Measurements from ENCODE around the gene FGB. TPM values are rescaled to one million over a fixed set of nuclear protein-coding genes. Genes with fewer than 3 reads are reported as not detected.

Gene FGB
- total RNA-seq, 1 donor from 2014 or later, result 2.1 TPM

- Mint-ChIP-seq H3K36me3 (ENCODE audit: low read depth) (no peaks in the 10 kb centered on the region), H3K4me3 (ENCODE audit: unreplicated experiment) (no peak overlapping the region), H3K27me3 (ENCODE audit: low read depth) (peaks cover 51% of the 10 kb centered on the region), H3K9me3 (ENCODE audit: low read depth) (no peaks in the 10 kb centered on the region), H3K4me1 (ENCODE audit: low read depth) (no peaks in the 10 kb centered on the region), H3K27ac (ENCODE audit: unreplicated experiment) (no peak overlapping the region)
- DNase-seq (ENCODE audit: low spot score), result no peak
- TF ChIP-seq, protein P1, sequence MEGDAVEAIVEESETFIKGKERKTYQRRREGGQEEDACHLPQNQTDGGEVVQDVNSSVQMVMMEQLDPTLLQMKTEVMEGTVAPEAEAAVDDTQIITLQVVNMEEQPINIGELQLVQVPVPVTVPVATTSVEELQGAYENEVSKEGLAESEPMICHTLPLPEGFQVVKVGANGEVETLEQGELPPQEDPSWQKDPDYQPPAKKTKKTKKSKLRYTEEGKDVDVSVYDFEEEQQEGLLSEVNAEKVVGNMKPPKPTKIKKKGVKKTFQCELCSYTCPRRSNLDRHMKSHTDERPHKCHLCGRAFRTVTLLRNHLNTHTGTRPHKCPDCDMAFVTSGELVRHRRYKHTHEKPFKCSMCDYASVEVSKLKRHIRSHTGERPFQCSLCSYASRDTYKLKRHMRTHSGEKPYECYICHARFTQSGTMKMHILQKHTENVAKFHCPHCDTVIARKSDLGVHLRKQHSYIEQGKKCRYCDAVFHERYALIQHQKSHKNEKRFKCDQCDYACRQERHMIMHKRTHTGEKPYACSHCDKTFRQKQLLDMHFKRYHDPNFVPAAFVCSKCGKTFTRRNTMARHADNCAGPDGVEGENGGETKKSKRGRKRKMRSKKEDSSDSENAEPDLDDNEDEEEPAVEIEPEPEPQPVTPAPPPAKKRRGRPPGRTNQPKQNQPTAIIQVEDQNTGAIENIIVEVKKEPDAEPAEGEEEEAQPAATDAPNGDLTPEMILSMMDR (IDR thresholded peaks at IDR 0.05), result no peak
These were observed 41.9 kb downstream of the FGB start for GRCh38 chr4:154604696-154605200.

DNA sequence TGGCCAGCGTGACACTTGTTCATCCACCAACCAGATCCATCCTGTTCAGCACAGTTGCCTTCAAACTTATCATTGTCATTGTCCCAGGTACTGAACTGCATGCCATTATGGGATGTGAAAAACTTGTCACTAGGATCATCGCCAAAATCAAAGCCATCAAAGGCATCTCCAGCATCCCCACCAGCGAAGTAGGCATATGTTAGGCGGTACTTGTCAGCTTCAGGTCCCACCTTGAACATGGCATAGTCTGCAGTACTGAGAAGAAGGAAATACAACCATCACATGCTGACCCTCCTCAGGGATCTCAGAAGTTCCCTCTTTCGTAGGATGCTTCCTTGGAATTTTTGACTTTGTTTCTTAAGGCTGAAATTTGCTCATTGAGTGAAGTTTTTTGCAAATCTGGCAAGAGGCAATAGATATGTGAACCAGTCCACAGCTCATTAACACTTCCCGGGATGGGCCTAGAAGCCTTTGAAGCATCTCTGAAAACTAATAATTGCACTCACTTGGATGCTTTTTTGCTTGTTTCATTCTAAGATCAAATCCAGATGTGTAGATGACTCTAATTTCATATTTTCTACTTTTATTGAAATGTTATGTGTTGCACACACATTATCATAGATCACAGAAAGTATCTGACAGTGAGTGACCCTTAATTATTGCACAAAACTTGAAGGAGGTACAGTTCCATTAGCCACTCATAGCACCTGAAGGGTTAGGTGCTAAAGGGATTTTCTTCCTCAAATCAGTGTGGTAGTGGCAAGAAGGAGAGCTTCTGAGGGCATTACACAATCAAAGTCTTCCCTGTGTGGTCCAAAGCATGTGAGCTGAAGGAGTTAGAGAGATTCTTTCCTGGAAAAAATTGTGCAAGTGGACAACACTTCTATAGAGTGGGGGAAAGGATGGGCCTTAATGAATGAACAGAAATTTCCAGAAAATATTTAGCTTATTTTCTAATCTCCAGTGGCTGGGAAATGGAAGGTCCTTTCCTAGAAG lies 44.2 kb downstream of the FGB start:
- H3K36me3 Mint-ChIP-seq (ENCODE audit: low read depth), result no peaks in the 10 kb centered on the region
- no peak overlapping the region for H3K4me3 Mint-ChIP-seq (ENCODE audit: unreplicated experiment)
- DNase-seq (ENCODE audit: low spot score), result no peak
- TF ChIP-seq, protein P1 (IDR thresholded peaks at IDR 0.05), result no peak
- H3K27ac Mint-ChIP-seq (ENCODE audit: unreplicated experiment), result no peak overlapping the region
- H3K4me1 Mint-ChIP-seq (ENCODE audit: low read depth), result no peaks in the 10 kb centered on the region
- no peaks in the 10 kb centered on the region for H3K9me3 Mint-ChIP-seq (ENCODE audit: low read depth)
- peaks cover 50% of the 10 kb centered on the region for H3K27me3 Mint-ChIP-seq (ENCODE audit: low read depth)

DNA sequence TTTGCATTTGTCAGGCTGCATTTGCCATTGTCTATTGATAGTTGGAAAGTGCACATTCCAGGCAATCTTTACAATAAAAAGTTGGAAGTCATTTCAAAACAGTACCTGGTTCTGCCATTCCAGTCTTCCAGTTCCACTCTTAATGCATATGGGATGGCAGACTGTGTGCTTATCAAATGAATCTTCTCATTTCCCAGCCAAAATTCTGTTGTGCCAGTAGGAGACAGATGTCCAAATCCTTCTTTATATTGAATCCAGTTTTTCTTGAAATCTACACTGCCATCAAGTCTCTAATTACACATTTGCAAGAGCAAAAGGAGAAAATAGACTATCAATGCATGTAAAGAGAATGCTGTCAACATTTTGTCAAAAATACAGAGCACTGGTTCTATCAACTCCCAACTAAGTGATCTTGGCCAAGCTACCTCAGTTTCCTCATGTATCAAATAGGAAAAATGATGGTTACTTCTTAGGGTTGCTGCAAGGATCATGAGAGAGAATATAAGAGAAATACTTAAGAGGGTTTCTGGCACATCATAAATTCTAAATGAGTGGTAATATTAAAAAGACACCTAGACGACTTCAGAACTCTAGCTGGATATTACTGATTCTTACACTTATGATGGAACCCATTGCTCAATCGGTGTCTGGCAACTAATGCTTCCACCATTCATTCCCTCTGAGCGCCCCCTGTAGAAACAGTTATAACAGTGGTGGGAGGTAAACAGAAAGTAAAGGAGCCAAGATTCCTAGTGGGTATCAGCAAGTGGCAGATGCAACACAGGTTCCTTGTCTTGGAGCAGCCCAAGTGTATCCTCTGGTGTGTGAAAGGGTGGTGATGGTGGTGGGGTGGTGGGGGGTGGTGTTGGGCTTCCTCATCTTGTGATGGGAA lies 45.8 kb downstream of the FGB start:
- Mint-ChIP-seq H3K4me3 (ENCODE audit: unreplicated experiment) (no peak overlapping the region), H3K9me3 (ENCODE audit: low read depth) (no peaks in the 10 kb centered on the region), H3K27me3 (ENCODE audit: low read depth) (peaks cover 57% of the 10 kb centered on the region), H3K27ac (ENCODE audit: unreplicated experiment) (no peak overlapping the region), H3K36me3 (ENCODE audit: low read depth) (no peaks in the 10 kb centered on the region), H3K4me1 (ENCODE audit: low read depth) (no peaks in the 10 kb centered on the region)
- TF ChIP-seq, protein P1 (IDR thresholded peaks at IDR 0.05), result no peak
- no peak for DNase-seq (ENCODE audit: low spot score)

GRCh38 chr4:154609532-154609931 lies 46.7 kb downstream of the FGB start:
- peaks cover 63% of the 10 kb centered on the region for H3K27me3 Mint-ChIP-seq (ENCODE audit: low read depth)
- H3K36me3 Mint-ChIP-seq (ENCODE audit: low read depth), result no peaks in the 10 kb centered on the region
- no peak overlapping the region for H3K4me3 Mint-ChIP-seq (ENCODE audit: unreplicated experiment)
- H3K4me1 Mint-ChIP-seq (ENCODE audit: low read depth), result no peaks in the 10 kb centered on the region
- H3K27ac Mint-ChIP-seq (ENCODE audit: unreplicated experiment), result no peak overlapping the region
- TF ChIP-seq, protein P1 (IDR thresholded peaks at IDR 0.05), result no peak
- no peaks in the 10 kb centered on the region for H3K9me3 Mint-ChIP-seq (ENCODE audit: low read depth)
- DNase-seq (ENCODE audit: low spot score), result no peak

- Mint-ChIP-seq H3K4me1 (ENCODE audit: low read depth) (no peaks in the 10 kb centered on the region), H3K27ac (ENCODE audit: unreplicated experiment) (no peak overlapping the region), H3K27me3 (ENCODE audit: low read depth) (peaks cover 56% of the 10 kb centered on the region), H3K36me3 (ENCODE audit: low read depth) (no peaks in the 10 kb centered on the region), H3K9me3 (ENCODE audit: low read depth) (no peaks in the 10 kb centered on the region), H3K4me3 (ENCODE audit: unreplicated experiment) (no peak overlapping the region)
- no peak for DNase-seq (ENCODE audit: low spot score)
- TF ChIP-seq, protein P1 (IDR thresholded peaks at IDR 0.05), result no peak
These were observed 47.8 kb downstream of the FGB start for GRCh38 chr4:154610582-154610981.
